Raji (cell line): ENCODE results near the gene POFUT2.

Experiments used
- POLR2A ChIP-seq: IDR thresholded peaks from 2 replicates; pipeline ENCODE4 v1.6.1; 2011; ENCODE audit warnings: low read depth, low read length, control low read depth; ENCODE audit not compliant: insufficient read depth

Gene POFUT2

GRCh38 chr21:45283611-45284455 is 3.9 kb downstream of the POFUT2 start:
- TF ChIP-seq POLR2A = no peak

DNA sequence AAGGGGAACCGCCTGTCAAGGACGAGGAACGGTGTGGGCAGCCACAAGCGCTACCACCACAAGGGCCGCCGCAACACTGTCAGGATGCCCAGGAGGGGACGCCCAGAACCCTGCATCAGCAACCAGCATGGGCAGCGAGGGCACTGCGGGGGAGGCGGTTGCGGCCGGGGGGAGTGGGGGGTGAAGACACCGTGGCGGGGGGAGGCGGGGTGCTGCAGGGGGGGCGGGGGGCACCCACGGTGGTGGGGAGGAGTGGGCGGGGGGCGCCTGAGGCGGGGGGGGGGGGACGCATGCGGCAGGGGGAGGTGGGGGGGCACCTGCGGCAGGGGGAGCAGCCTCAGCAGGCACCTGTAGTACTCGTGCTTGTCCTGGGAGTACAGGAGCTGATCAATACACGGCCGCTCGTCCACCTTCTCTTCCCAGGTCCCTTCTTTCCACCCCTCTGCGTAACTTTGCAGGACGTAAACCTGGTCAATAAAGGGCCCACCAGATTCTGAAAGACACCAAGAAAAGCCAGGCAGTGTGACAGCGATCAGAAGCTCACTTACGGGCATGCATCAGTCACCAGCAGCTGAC is 4.6 kb downstream of the POFUT2 start:
- no peak for TF ChIP-seq POLR2A

- no peak for TF ChIP-seq POLR2A
Measured at GRCh38 chr21:45282283-45283034, 5.2 kb downstream of the POFUT2 start.

DNA sequence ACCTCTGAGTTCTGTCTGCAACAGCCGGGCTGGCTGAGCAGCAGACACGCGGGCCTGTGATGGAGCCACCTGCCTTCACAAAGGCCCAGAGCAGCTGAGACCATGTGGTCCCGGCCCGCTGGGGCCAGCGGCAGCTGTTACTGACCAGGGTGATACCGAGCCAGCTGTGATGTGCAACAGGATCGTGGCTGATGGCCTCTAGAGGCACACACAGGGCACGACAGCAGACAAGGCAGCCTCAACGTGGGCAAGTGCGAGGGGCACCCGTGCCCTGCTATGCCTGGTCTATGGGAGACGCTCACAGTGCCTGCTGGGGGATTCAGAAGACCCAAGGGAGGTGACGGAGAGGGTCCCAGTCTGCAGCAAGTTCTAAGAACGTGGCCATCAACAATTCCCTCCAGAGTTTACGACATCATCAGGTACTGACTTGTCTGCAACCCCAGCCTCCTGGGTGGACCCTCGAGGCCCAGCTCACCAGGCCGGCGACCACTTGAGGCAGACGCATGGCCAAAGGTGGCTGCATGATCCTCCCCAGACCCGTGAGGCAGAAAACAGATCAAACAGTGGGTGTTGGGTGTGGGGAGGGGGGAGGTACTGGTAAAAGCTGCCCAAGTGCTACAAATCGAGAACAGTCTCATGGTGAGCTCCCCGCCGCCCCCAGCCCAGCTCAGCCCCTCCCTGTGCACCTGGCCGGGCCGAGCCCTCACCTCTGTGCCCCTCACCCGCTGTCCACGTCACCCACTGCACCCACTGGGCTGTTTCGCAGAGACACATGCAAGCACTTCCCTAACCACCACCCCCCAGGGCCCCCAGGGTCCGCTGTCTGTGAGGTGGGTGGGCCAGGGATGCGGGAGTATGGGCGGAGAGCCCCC is 6.0 kb downstream of the POFUT2 start:
- no peak for TF ChIP-seq POLR2A

- TF ChIP-seq POLR2A = no peak
Measured at GRCh38 chr21:45280969-45281368, 6.7 kb downstream of the POFUT2 start.

- TF ChIP-seq POLR2A = no peak
Measured at GRCh38 chr21:45280178-45280821, 7.4 kb downstream of the POFUT2 start.

- no peak for TF ChIP-seq POLR2A
Measured at GRCh38 chr21:45279446-45280177, 8.1 kb downstream of the POFUT2 start.

DNA sequence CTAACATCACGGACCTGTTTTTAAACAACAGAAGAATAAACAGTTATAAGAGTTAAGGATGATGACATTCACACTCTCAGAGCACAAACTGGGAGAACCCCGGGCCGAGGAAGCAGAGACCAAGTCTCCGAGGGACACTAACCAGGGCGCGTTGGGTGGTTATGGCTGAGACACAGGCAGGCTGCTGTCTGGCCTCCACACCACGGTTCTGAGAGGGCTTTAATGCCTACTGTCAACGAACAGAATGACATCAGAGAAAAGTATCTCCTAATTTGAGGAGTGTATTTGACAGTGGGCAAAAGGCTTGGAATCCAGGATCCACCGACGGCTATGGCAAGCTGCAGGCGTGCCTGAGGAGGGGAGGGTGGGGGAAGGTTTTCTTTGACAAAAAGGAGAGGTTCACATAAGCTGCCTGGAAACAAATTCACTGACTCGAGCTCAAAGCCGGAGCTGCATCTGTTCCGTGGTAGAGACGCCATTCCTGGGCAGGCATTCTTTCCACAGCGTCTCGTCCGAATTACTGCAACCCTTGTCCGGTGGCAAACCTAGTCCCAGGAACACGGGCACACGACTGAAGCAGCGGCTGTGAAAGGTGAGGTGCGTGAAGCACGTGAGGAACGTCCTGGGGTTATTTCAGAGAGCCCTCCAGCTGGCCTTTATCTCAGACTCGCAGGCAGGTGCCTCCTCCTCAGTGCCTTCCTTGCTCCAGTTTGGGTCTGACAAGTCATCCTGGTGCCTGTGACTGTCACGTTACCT is 9.4 kb downstream of the POFUT2 start:
- no peak for TF ChIP-seq POLR2A

GRCh38 chr21:45277101-45278045 is 10.3 kb downstream of the POFUT2 start:
- no peak for TF ChIP-seq POLR2A

DNA sequence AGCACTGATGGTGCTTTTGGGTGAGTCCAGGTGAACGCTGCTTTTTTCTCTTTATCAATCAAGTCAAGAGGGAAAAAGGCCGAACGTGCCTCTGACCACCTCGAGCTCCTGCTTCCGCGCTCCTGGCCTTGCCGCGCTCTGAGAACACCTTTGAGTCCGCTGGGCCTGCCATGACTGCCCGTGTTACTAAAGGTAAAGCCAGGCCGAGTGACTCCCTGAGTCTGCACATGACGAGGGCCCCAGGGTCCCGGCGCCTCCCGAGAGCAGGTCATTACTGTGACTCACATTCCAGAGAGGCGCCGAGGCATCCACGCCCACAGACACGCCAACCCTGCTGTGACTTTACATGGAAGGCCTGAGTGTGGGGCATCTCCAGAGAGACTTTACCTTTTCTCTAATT is 11.1 kb downstream of the POFUT2 start:
- no peak for TF ChIP-seq POLR2A

GRCh38 chr21:45270306-45270821 is 17.3 kb downstream of the POFUT2 start:
- no peak for TF ChIP-seq POLR2A

DNA sequence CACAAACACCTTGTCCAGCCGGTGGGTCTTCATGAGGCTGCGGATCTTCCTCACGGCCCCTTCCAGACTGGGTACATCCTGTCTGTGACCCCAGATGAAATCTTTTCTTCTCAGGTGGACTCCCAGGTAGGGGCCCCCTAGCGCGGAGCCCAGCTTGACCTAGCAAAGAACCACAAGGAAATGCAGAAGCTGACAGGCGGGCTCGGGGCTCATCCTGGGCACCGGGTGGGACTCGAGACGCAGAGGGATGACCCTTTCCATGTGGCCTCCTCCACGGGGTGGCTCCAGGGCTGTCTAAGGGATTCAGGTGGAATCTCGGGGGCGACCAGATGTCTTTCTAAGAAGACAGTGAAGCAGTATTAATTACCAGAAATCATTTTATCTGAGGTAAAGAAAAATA is 17.8 kb downstream of the POFUT2 start:
- TF ChIP-seq POLR2A = no peak
